Subcutaneous adipose tissue (tissue), 4 donors: ENCODE results near the gene RBMS3. TPM values are rescaled to one million over a fixed set of nuclear protein-coding genes. Genes with fewer than 3 reads are reported as not detected.

Experiments used
- CTCF ChIP-seq: fragments of 450-650 bp; IDR thresholded peaks from one replicate; pipeline ENCODE4 v1.5.1; 2016; ENCODE audit warnings: low read depth, mild to moderate bottlenecking, control low read depth, antibody characterized with exemption, moderate library complexity
- total RNA-seq, 4 donors: library from RNA; depleted of rRNA; stranded (reverse); fragments of >200 nt; gene quantifications; one replicate each; pipeline ENCODE4 v1.1.0, GENCODE V29; 2016

The RBMS3 gene
- total RNA-seq, 4 donors from 2014 or later: 98.6 to 171 (median 117) TPM

- no peak for TF ChIP-seq CTCF
Measured at GRCh38 chr3:29265509-29266072, 15.3 kb upstream of the RBMS3 start.

GRCh38 chr3:29267226-29267625 is 13.6 kb upstream of the RBMS3 start:
- TF ChIP-seq CTCF: no peak

GRCh38 chr3:29268651-29269050 is 12.2 kb upstream of the RBMS3 start:
- no peak for TF ChIP-seq CTCF

- no peak for TF ChIP-seq CTCF
Measured at GRCh38 chr3:29270752-29271151, 10.1 kb upstream of the RBMS3 start.

GRCh38 chr3:29271475-29271874 is 9.4 kb upstream of the RBMS3 start:
- no peak for TF ChIP-seq CTCF

- TF ChIP-seq CTCF: no peak
Measured at GRCh38 chr3:29274667-29275066, 6.2 kb upstream of the RBMS3 start.

GRCh38 chr3:29275309-29275708 is 5.6 kb upstream of the RBMS3 start:
- no peak for TF ChIP-seq CTCF
